Prostate gland (tissue), 2 donors: ENCODE data around the gene PCDHGA8.

Source experiments
- POLR2A ChIP-seq: fragments of 450-650 bp; IDR thresholded peaks from one replicate; pipeline ENCODE4 v1.6.1; 2016; ENCODE audit warnings: antibody characterized with exemption, mild to moderate bottlenecking
- TF ChIP-seq, protein P1 (sequence below), 4 experiments: fragments of 200-600 bp in 2 of 4; fragments of 450-650 bp in 2 of 4; sonication (generic) in 2 of 4; IDR thresholded peaks; 1 replicate in 3 of 4; 2 replicates in 1 of 4; pipeline ENCODE4 v1.5.1; 2016 to 2019; ENCODE audit warnings: antibody characterized with exemption in 4 of 4, mild to moderate bottlenecking in 2 of 4, moderate library complexity in 2 of 4

DNA sequence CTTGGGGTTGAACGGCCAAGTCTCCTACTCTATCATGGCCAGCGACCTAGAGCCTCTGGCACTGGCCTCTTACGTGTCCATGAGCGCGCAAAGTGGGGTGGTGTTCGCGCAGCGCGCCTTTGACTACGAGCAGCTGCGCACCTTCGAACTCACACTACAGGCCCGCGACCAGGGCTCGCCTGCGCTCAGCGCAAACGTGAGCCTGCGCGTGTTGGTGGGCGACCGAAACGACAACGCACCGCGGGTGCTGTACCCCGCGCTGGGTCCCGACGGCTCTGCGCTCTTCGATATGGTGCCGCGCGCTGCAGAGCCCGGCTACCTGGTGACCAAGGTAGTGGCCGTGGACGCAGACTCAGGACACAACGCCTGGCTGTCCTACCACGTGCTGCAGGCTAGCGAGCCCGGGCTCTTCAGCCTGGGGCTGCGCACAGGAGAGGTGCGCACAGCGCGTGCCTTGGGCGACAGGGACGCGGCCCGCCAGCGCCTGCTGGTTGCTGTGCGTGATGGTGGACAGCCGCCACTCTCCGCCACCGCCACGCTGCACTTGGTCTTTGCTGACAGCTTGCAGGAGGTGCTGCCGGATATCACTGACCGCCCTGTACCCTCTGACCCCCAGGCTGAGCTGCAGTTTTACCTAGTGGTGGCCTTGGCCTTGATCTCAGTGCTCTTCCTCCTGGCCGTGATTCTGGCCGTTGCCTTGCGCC lies 7.3 kb downstream of the PCDHGA8 start:
- TF ChIP-seq, protein P1, sequence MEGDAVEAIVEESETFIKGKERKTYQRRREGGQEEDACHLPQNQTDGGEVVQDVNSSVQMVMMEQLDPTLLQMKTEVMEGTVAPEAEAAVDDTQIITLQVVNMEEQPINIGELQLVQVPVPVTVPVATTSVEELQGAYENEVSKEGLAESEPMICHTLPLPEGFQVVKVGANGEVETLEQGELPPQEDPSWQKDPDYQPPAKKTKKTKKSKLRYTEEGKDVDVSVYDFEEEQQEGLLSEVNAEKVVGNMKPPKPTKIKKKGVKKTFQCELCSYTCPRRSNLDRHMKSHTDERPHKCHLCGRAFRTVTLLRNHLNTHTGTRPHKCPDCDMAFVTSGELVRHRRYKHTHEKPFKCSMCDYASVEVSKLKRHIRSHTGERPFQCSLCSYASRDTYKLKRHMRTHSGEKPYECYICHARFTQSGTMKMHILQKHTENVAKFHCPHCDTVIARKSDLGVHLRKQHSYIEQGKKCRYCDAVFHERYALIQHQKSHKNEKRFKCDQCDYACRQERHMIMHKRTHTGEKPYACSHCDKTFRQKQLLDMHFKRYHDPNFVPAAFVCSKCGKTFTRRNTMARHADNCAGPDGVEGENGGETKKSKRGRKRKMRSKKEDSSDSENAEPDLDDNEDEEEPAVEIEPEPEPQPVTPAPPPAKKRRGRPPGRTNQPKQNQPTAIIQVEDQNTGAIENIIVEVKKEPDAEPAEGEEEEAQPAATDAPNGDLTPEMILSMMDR (IDR thresholded peaks at IDR 0.05): no peak
- TF ChIP-seq POLR2A: no peak
